OCI-LY7 (cell line): ENCODE data around the gene STX8. TPM values are rescaled to one million over a fixed set of nuclear protein-coding genes. Genes with fewer than 3 reads are reported as not detected.

Experiments used
- BruUV-seq: library from RNA; stranded (reverse); fragments of 400-500 nt; replicated peaks from 2 replicates; lab custom pipeline; 2021; lab: Mats Ljungman, UMichigan
- CTCF ChIA-PET: fragments of 300-600 bp; sonication (Branson Sonifier 250); formaldehyde crosslinking; loops from one replicate; lab custom pipeline; 2022; ENCODE audit warnings: antibody characterized with exemption; ENCODE audit not compliant: unreplicated experiment; lab: Charles Lee
- POLR2A ChIA-PET: fragments of 300-600 bp; sonication (Branson Sonifier 250); formaldehyde crosslinking; loops from one replicate; lab custom pipeline; 2022; ENCODE audit warnings: antibody characterized with exemption; lab: Charles Lee
- DNase-seq: peaks from one replicate; pipeline ENCODE4 v3.0.0-alpha.2; 2015; ENCODE audit warnings: low spot score
- H2AFZ ChIP-seq: fragments of 200-600 bp; sonication (generic), shearing (Covaris generic); 2 replicates; pipeline ENCODE4 v1.6.1; 2014; ENCODE audit warnings: mild to moderate bottlenecking, antibody characterized with exemption, low read length, moderate library complexity
- H3K27ac ChIP-seq: fragments of 200-600 bp; sonication (generic); 2 replicates; pipeline ENCODE4 v1.5.1; 2014; ENCODE audit warnings: mixed run types, low read depth, mild to moderate bottlenecking, moderate library complexity, low read length, inconsistent platforms; ENCODE audit not compliant: poor library complexity, severe bottlenecking
- H3K36me3 ChIP-seq: fragments of 200-600 bp; sonication (generic); 2 replicates; pipeline ENCODE4 v1.6.1; 2014; ENCODE audit warnings: mild to moderate bottlenecking, antibody characterized with exemption, low read length, moderate library complexity, mixed read lengths; ENCODE audit not compliant: insufficient read depth
- H3K4me1 ChIP-seq: fragments of 200-600 bp; sonication (generic); 2 replicates; pipeline ENCODE4 v1.5.1; 2014; ENCODE audit warnings: mild to moderate bottlenecking, low read length; ENCODE audit not compliant: insufficient read depth, poor library complexity, severe bottlenecking
- H3K4me2 ChIP-seq: fragments of 200-600 bp; sonication (generic); 2 replicates; pipeline ENCODE4 v1.6.1; 2014; ENCODE audit warnings: mild to moderate bottlenecking, low read length
- H3K4me3 ChIP-seq: fragments of 200-600 bp; sonication (generic); 2 replicates; pipeline ENCODE4 v1.5.1; 2014; ENCODE audit warnings: mild to moderate bottlenecking, low read depth, low read length; ENCODE audit not compliant: poor library complexity, severe bottlenecking
- H3K79me2 ChIP-seq: fragments of 200-600 bp; sonication (generic); 2 replicates; pipeline ENCODE4 v1.6.1; 2016; ENCODE audit warnings: low read depth, mild to moderate bottlenecking, low read length, moderate library complexity, mixed read lengths; ENCODE audit not compliant: insufficient read depth
- H3K9me2 ChIP-seq: fragments of 200-600 bp; sonication (generic); 2 replicates; pipeline ENCODE4 v1.6.1; 2016; ENCODE audit warnings: mild to moderate bottlenecking, low read length, mixed read lengths; ENCODE audit not compliant: insufficient read depth
- H3K9me3 ChIP-seq: fragments of 200-600 bp; sonication (generic); 2 replicates; pipeline ENCODE4 v1.6.1; 2014; ENCODE audit warnings: mild to moderate bottlenecking, mixed run types, low read length, mixed read lengths
- H4K20me1 ChIP-seq: fragments of 200-600 bp; sonication (generic); 2 replicates; pipeline ENCODE4 v1.6.1; 2014; ENCODE audit warnings: mild to moderate bottlenecking, antibody characterized with exemption, low read length, moderate library complexity, mixed read lengths; ENCODE audit not compliant: insufficient read depth
- EZH2phosphoT487 ChIP-seq: fragments of 200-600 bp; sonication (generic); IDR thresholded peaks from 2 replicates; pipeline ENCODE4 v1.6.1; 2018; ENCODE audit warnings: low read depth, borderline replicate concordance, mild to moderate bottlenecking, mixed run types, antibody characterized with exemption, low read length, moderate library complexity, mixed read lengths
- intact Hi-C: fragments of 100-400 bp; cut with micrococcal nuclease; formaldehyde crosslinking; loops from one replicate; pipeline ENCODE4 v1.10.0; 2022; ENCODE audit not compliant: unreplicated experiment
- total RNA-seq, 2 experiments: library from RNA; depleted of rRNA in 1 of 2; stranded (reverse); fragments of >200 nt in 1 of 2; shearing (Covaris generic) in 1 of 2; gene quantifications; 2 replicates each; pipeline ENCODE4 v1.2.3, GENCODE V29; 2014 to 2022
- TF ChIP-seq, protein P1 (sequence below): fragments of 200-600 bp; sonication (generic); conservative IDR thresholded peaks from 2 replicates; pipeline ENCODE4 v1.5.1; 2014; ENCODE audit warnings: mild to moderate bottlenecking, antibody characterized with exemption, low read length, moderate library complexity, mixed read lengths

STX8 gene
- total RNA-seq, 2 experiments from 2014 or later = 56.7 to 69.0 TPM

DNA sequence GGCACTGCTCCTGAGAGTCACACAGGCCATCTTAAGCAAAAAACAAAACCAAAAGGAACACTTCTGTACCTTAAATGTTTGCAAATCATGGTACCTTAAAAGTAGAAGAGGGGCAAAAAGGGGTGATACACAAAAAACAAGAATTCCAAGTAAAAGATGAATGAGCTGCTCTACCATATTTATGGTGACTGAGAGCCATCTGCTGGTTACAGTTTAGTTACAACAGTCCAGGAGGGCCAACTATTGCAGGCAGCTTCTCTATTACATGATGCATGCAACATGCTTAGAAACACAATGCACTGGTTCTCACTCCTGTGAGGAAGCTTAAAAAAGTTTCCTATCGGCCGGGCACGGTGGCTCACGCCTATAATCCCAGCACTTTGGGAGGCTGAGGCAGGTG, 53.5 kb downstream of the STX8 start:
- no peaks in the 10 kb centered on the region for H3K9me2 ChIP-seq
- H3K27ac ChIP-seq = no peak overlapping the region
- no peaks in the 10 kb centered on the region for H4K20me1 ChIP-seq
- H3K9me3 ChIP-seq = no peaks in the 10 kb centered on the region
- no peak overlapping the region for H2AFZ ChIP-seq
- H3K36me3 ChIP-seq = no peaks in the 10 kb centered on the region
- no peak overlapping the region for H3K4me2 ChIP-seq
- no peak overlapping the region for H3K4me3 ChIP-seq
- POLR2A ChIA-PET = no interaction called here
- intact Hi-C loops = loop anchor here (10.0 kb wide), 1 partner anchor 527 kb away; no protein-coding TSS in a partner anchor
- H3K4me1 ChIP-seq = no peaks in the 10 kb centered on the region
- CTCF ChIA-PET = no interaction called here
- peak; percentile 24 for DNase-seq
- TF ChIP-seq, protein P1, sequence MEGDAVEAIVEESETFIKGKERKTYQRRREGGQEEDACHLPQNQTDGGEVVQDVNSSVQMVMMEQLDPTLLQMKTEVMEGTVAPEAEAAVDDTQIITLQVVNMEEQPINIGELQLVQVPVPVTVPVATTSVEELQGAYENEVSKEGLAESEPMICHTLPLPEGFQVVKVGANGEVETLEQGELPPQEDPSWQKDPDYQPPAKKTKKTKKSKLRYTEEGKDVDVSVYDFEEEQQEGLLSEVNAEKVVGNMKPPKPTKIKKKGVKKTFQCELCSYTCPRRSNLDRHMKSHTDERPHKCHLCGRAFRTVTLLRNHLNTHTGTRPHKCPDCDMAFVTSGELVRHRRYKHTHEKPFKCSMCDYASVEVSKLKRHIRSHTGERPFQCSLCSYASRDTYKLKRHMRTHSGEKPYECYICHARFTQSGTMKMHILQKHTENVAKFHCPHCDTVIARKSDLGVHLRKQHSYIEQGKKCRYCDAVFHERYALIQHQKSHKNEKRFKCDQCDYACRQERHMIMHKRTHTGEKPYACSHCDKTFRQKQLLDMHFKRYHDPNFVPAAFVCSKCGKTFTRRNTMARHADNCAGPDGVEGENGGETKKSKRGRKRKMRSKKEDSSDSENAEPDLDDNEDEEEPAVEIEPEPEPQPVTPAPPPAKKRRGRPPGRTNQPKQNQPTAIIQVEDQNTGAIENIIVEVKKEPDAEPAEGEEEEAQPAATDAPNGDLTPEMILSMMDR = peak; percentile 52
- no peak for TF ChIP-seq EZH2phosphoT487
- no TSS peak for BruUV-seq
- H3K79me2 ChIP-seq = no peaks in the 10 kb centered on the region

DNA sequence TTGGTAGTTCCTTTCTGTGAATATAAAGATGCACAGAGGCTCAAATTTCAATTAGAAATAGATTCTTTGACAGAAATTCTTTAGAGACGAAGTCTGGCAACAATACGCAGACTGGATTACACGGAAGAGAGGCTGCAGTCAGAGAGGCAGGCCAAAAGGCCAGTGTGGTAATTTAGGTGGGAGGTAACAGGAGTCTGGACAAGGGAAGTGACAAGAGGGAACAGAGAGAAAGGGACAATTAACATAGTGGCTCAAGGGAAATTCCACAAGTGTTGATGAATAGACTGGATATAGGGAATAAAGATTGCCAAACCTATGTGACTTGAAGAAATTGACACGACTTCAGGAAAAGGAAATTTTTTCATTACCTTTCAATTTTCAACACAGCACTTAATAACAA, 54.6 kb downstream of the STX8 start:
- BruUV-seq = no TSS peak
- H3K79me2 ChIP-seq = no peaks in the 10 kb centered on the region
- no peaks in the 10 kb centered on the region for H3K9me2 ChIP-seq
- ChIA-PET CTCF (no interaction called here), POLR2A (no interaction called here)
- no peaks in the 10 kb centered on the region for H3K36me3 ChIP-seq
- no peak overlapping the region for H2AFZ ChIP-seq
- H3K4me1 ChIP-seq = no peaks in the 10 kb centered on the region
- no peak for DNase-seq
- H3K4me2 ChIP-seq = no peak overlapping the region
- no peaks in the 10 kb centered on the region for H4K20me1 ChIP-seq
- no peak overlapping the region for H3K4me3 ChIP-seq
- TF ChIP-seq, protein P1 = no peak
- TF ChIP-seq EZH2phosphoT487 = no peak
- intact Hi-C loops = loop anchor here (10.0 kb wide), 1 partner anchor 526 kb away; no protein-coding TSS in a partner anchor
- H3K27ac ChIP-seq = no peak overlapping the region
- no peaks in the 10 kb centered on the region for H3K9me3 ChIP-seq

DNA sequence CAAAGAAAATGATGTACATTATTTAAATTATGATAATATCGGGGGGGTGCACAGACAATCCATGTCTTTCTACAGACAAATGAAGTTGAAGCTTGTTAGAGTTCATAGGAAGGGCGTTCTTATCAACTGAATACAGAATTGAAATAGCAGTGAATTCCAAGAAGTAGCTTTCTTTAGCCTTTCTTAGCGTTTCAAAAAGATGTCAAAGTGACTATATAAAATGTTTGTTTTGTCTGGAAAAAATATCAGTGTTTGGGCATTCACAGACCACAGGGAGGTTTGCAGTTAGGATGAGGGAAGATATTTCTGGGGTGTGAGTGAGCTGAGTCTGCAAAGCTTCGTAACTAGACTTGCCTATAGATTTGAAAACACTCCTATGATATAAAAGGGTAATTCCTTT, 55.0 kb downstream of the STX8 start:
- Histone ChIP-seq H3K9me2 (no peaks in the 10 kb centered on the region), H4K20me1 (no peaks in the 10 kb centered on the region), H3K36me3 (no peaks in the 10 kb centered on the region), H3K9me3 (no peaks in the 10 kb centered on the region), H3K79me2 (no peaks in the 10 kb centered on the region), H3K27ac (no peak overlapping the region), H3K4me2 (no peak overlapping the region), H2AFZ (no peak overlapping the region), H3K4me3 (no peak overlapping the region), H3K4me1 (no peaks in the 10 kb centered on the region)
- no TSS peak for BruUV-seq
- TF ChIP-seq, protein P1 = no peak
- no peak for TF ChIP-seq EZH2phosphoT487
- CTCF ChIA-PET = no interaction called here
- intact Hi-C loops = loop anchor here (10.0 kb wide), 1 partner anchor 526 kb away; no protein-coding TSS in a partner anchor
- POLR2A ChIA-PET = no interaction called here
- no peak for DNase-seq
